ENCODE results near the gene WDFY3.

WDFY3 gene

DNA sequence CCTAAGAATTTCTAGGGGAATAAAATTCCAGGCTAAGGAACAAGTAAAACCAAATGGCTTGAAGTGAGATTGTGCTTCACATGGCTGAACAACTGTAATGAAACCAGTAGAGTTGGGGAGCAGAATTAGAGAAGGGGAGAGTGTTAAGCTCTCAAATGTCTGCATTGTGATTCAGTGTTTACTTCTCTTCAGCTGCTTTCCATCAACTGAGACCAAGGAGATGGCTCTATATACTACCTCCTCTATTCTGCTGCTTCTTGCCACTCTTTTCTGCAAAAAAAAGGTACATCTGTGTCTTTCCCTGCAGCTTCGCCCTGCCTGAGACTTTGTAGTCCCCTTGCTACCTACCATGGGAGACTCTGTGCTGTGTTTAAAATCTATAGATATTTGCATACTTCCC is 73.5 kb downstream of the WDFY3 start:
- no peak for TF ChIP-seq TCF12 (IDR thresholded peaks at IDR 0.05; ENCODE audit: low read depth)
- no peak for TF ChIP-seq RAD21 (IDR thresholded peaks at IDR 0.05; ENCODE audit: low read depth)
- TF ChIP-seq CREB1 (IDR thresholded peaks at IDR 0.05; ENCODE audit: low read depth) = no peak

DNA sequence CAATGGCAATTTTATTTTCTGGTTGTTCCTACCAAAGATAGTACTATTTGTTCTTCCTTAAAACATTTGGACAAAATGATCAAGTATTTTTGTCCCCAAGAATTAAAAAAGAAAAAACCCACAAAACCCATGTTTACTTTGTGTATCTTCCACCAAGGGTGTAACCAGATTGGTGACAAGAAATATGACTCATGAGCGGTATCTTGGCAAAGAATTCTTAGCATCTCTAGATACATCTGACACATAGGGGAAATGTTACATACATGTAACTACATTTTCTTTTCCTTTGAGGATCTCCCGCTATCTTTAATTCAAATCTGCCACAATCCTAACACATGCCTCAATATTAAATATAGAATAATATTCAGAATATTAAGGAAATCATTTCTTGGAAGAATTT is 78.7 kb downstream of the WDFY3 start:
- no peak for TF ChIP-seq CEBPB (IDR thresholded peaks at IDR 0.05)
- TF ChIP-seq EGR1 (IDR thresholded peaks at IDR 0.05) = no peak
- TF ChIP-seq RAD21 (IDR thresholded peaks at IDR 0.05; ENCODE audit: low read depth) = no peak
- TF ChIP-seq TAF1 (IDR thresholded peaks at IDR 0.05; ENCODE audit: low read depth) = no peak
- no peak for TF ChIP-seq CREB1 (IDR thresholded peaks at IDR 0.05; ENCODE audit: low read depth)
- TF ChIP-seq NFIC (IDR thresholded peaks at IDR 0.05) = no peak
- TF ChIP-seq, protein P1, sequence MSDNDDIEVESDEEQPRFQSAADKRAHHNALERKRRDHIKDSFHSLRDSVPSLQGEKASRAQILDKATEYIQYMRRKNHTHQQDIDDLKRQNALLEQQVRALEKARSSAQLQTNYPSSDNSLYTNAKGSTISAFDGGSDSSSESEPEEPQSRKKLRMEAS (IDR thresholded peaks at IDR 0.05) = no peak
- TF ChIP-seq FOXM1 (IDR thresholded peaks at IDR 0.05; ENCODE audit: borderline replicate concordance, low read depth) = no peak
- no peak for TF ChIP-seq ZBTB7A (IDR thresholded peaks at IDR 0.05; ENCODE audit: low read depth)
- no peak for TF ChIP-seq TEAD4 (IDR thresholded peaks at IDR 0.05)
- no peak for TF ChIP-seq YY1 (IDR thresholded peaks at IDR 0.05; ENCODE audit: low read depth)
- TF ChIP-seq, protein P2, sequence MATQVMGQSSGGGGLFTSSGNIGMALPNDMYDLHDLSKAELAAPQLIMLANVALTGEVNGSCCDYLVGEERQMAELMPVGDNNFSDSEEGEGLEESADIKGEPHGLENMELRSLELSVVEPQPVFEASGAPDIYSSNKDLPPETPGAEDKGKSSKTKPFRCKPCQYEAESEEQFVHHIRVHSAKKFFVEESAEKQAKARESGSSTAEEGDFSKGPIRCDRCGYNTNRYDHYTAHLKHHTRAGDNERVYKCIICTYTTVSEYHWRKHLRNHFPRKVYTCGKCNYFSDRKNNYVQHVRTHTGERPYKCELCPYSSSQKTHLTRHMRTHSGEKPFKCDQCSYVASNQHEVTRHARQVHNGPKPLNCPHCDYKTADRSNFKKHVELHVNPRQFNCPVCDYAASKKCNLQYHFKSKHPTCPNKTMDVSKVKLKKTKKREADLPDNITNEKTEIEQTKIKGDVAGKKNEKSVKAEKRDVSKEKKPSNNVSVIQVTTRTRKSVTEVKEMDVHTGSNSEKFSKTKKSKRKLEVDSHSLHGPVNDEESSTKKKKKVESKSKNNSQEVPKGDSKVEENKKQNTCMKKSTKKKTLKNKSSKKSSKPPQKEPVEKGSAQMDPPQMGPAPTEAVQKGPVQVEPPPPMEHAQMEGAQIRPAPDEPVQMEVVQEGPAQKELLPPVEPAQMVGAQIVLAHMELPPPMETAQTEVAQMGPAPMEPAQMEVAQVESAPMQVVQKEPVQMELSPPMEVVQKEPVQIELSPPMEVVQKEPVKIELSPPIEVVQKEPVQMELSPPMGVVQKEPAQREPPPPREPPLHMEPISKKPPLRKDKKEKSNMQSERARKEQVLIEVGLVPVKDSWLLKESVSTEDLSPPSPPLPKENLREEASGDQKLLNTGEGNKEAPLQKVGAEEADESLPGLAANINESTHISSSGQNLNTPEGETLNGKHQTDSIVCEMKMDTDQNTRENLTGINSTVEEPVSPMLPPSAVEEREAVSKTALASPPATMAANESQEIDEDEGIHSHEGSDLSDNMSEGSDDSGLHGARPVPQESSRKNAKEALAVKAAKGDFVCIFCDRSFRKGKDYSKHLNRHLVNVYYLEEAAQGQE (IDR thresholded peaks at IDR 0.05; ENCODE audit: low read depth) = no peak
- no peak for TF ChIP-seq TCF12 (IDR thresholded peaks at IDR 0.05; ENCODE audit: low read depth)
- TF ChIP-seq EP300 (IDR thresholded peaks at IDR 0.05; ENCODE audit: borderline replicate concordance) = no peak
- TF ChIP-seq, protein P3, sequence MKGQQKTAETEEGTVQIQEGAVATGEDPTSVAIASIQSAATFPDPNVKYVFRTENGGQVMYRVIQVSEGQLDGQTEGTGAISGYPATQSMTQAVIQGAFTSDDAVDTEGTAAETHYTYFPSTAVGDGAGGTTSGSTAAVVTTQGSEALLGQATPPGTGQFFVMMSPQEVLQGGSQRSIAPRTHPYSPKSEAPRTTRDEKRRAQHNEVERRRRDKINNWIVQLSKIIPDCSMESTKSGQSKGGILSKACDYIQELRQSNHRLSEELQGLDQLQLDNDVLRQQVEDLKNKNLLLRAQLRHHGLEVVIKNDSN (IDR thresholded peaks at IDR 0.05) = no peak

DNA sequence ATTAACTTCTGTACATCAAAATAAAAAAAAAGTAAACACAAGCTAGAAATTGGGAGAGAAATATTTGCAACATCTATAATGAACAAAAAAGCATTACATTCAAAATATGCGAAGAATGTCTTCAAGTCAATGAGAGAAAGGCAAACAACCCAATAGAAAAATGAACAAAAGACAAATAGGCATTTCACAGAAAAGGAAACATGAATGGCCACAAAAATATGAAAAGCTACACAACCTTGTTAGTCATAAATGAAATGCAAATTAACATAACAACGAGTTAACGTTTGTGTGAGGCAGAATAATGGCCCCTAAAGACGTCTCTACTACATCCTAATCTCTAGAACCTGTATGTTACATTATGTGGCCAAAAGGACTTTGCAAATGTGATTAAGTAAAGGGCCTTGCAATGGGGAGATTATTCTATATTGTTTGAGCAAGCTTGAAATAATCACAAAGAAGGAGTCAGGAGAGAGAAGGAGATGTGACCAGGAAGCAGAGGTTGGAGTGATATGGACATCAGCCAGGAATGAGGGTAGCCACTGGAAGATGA is 86.8 kb downstream of the WDFY3 start:
- no peak for TF ChIP-seq TEAD4 (IDR thresholded peaks at IDR 0.05)
- TF ChIP-seq, protein P2 (IDR thresholded peaks at IDR 0.05; ENCODE audit: low read depth) = no peak
- no peak for TF ChIP-seq RAD21 (IDR thresholded peaks at IDR 0.05; ENCODE audit: low read depth)
- TF ChIP-seq, protein P1 (IDR thresholded peaks at IDR 0.05) = no peak
- no peak for TF ChIP-seq TCF12 (IDR thresholded peaks at IDR 0.05; ENCODE audit: low read depth)
- no peak for TF ChIP-seq TAF1 (IDR thresholded peaks at IDR 0.05; ENCODE audit: low read depth)
- no peak for TF ChIP-seq CREB1 (IDR thresholded peaks at IDR 0.05; ENCODE audit: low read depth)
- no peak for TF ChIP-seq CEBPB (IDR thresholded peaks at IDR 0.05)
- no peak for TF ChIP-seq EP300 (IDR thresholded peaks at IDR 0.05; ENCODE audit: borderline replicate concordance)
- TF ChIP-seq, protein P3 (IDR thresholded peaks at IDR 0.05) = no peak
- TF ChIP-seq ZBTB7A (IDR thresholded peaks at IDR 0.05; ENCODE audit: low read depth) = no peak
- no peak for TF ChIP-seq YY1 (IDR thresholded peaks at IDR 0.05; ENCODE audit: low read depth)
- no peak for TF ChIP-seq EGR1 (IDR thresholded peaks at IDR 0.05)
- TF ChIP-seq FOXM1 (IDR thresholded peaks at IDR 0.05; ENCODE audit: borderline replicate concordance, low read depth) = no peak
- TF ChIP-seq NFIC (IDR thresholded peaks at IDR 0.05) = no peak

DNA sequence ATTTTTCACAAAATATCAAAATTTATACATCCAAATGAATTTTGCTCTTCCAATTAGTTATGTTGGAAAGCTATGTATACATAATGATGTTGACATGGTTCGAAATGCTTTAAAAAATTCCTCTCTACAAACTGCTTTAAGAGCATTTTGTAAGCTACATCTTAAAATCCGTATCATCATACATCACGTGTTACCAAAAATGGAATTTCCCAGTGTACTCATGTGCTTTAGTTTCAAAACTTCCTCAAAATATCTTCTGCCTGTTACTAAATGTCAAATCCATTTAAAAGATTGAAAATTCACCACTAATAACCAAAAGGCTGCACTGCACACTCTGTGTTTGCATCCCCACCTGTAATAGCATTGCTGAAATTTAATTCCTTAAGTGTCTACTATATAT is 87.9 kb downstream of the WDFY3 start:
- TF ChIP-seq FOXM1 (IDR thresholded peaks at IDR 0.05; ENCODE audit: borderline replicate concordance, low read depth) (no peak), YY1 (IDR thresholded peaks at IDR 0.05; ENCODE audit: low read depth) (no peak), RAD21 (IDR thresholded peaks at IDR 0.05; ENCODE audit: low read depth) (no peak), EGR1 (IDR thresholded peaks at IDR 0.05) (no peak), CEBPB (IDR thresholded peaks at IDR 0.05) (no peak), NFIC (IDR thresholded peaks at IDR 0.05) (no peak), TCF12 (IDR thresholded peaks at IDR 0.05; ENCODE audit: low read depth) (no peak), EP300 (IDR thresholded peaks at IDR 0.05; ENCODE audit: borderline replicate concordance) (no peak)
- TF ChIP-seq, protein P1 (IDR thresholded peaks at IDR 0.05) = no peak
- TF ChIP-seq, protein P2 (IDR thresholded peaks at IDR 0.05; ENCODE audit: low read depth) = no peak
- TF ChIP-seq, protein P3 (IDR thresholded peaks at IDR 0.05) = no peak
